ENCODE data around the gene OR5A1.

OR5A1 gene

DNA sequence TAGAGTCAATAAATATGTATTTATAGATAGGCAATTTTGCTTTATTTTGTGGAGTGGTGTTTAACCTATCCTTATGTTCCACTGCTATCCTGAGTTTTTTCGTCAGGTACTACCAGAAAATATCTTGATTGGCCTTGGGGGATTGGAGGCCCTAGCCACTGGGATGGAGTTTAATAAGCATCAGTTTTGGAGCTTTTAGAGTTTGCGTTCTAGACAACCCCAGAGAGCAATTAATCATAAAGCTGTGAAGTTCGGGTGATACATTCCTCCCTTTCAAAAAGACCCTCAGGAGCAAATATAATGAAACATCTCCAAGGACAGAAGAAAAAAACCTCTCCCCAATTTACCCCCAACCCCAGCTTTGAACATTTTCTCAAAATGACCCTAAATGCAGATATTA, at the start of gene OR5A1:
TSS of gene OR5A1 (plus strand) at position 301 of the 400 bp plus-strand sequence. CDS start 6,700 bp downstream, outside the sequence.
- H3F3A ChIP-seq (ENCODE audit: control insufficient read depth, insufficient read depth): no peaks in the 10 kb centered on the region
- TF ChIP-seq EZH2phosphoT487 (IDR thresholded peaks at IDR 0.05; ENCODE audit: borderline replicate concordance, low read length): no peak
- no peaks in the 10 kb centered on the region for H3K36me3 ChIP-seq (ENCODE audit: control insufficient read depth, low read length)
- no peak within 1 kb of the TSS for H3K4me3 ChIP-seq (ENCODE audit: low read length)
- no peaks in the 10 kb centered on the region for H3K4me1 ChIP-seq (ENCODE audit: control insufficient read depth, low read length)
- no peaks in the 10 kb centered on the region for H3K9me2 ChIP-seq (replicated peaks; ENCODE audit: control insufficient read depth, low read length)
- no peaks in the 10 kb centered on the region for H3K9me3 ChIP-seq (ENCODE audit: control insufficient read depth, insufficient read depth, low read length)
- H3K27ac ChIP-seq (ENCODE audit: low read depth, low read length): no peak within 1 kb of the TSS
- no peaks in the 10 kb centered on the region for H4K20me1 ChIP-seq (ENCODE audit: control insufficient read depth, insufficient read depth, low read depth, low read length)
- H3K79me2 ChIP-seq (ENCODE audit: control insufficient read depth, low read length): no peaks in the 10 kb centered on the region
- peaks cover 10% of the 10 kb centered on the region; the same call in 1 of the 2 replicates for H3K27me3 ChIP-seq (ENCODE audit: control insufficient read depth, low read length)
- H3K4me2 ChIP-seq (ENCODE audit: low read length): no peak within 1 kb of the TSS

DNA sequence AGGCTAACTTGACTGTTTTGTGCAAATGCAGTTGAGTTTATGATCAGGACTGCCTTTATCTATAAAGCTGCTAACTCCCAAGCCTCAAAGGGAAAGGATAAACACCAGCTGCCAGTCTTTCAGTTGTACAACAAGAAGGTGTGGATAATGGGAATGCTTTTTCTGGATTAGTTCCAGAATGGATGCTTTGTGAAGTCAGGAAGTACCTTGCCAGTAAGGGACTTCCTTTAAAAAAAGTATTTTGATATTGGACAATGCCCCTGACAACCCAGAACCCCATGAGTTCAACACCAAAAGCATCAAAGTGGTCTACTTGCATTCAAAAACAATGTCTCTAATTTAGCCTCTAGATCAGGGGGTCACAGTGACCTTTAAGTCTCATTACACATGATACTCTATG, 42.1 kb upstream of the OR5A1 start:
- H3K36me3 ChIP-seq (ENCODE audit: control insufficient read depth, low read length): no peaks in the 10 kb centered on the region
- TF ChIP-seq, protein P1, sequence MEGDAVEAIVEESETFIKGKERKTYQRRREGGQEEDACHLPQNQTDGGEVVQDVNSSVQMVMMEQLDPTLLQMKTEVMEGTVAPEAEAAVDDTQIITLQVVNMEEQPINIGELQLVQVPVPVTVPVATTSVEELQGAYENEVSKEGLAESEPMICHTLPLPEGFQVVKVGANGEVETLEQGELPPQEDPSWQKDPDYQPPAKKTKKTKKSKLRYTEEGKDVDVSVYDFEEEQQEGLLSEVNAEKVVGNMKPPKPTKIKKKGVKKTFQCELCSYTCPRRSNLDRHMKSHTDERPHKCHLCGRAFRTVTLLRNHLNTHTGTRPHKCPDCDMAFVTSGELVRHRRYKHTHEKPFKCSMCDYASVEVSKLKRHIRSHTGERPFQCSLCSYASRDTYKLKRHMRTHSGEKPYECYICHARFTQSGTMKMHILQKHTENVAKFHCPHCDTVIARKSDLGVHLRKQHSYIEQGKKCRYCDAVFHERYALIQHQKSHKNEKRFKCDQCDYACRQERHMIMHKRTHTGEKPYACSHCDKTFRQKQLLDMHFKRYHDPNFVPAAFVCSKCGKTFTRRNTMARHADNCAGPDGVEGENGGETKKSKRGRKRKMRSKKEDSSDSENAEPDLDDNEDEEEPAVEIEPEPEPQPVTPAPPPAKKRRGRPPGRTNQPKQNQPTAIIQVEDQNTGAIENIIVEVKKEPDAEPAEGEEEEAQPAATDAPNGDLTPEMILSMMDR (IDR thresholded peaks at IDR 0.05; ENCODE audit: low read depth, low read length, poor library complexity, severe bottlenecking): no peak
- TF ChIP-seq EZH2phosphoT487 (IDR thresholded peaks at IDR 0.05; ENCODE audit: borderline replicate concordance, low read length): no peak
- no peaks in the 10 kb centered on the region; the same call in 1 of the 2 replicates for H3K27me3 ChIP-seq (ENCODE audit: control insufficient read depth, low read length)
- H3K79me2 ChIP-seq (ENCODE audit: control insufficient read depth, low read length): no peaks in the 10 kb centered on the region
- H3K9me3 ChIP-seq (ENCODE audit: control insufficient read depth, insufficient read depth, low read length): no peaks in the 10 kb centered on the region
- no peaks in the 10 kb centered on the region for H3K4me1 ChIP-seq (ENCODE audit: control insufficient read depth, low read length)
- H3K9me2 ChIP-seq (replicated peaks; ENCODE audit: control insufficient read depth, low read length): no peaks in the 10 kb centered on the region
- H4K20me1 ChIP-seq (ENCODE audit: control insufficient read depth, insufficient read depth, low read depth, low read length): no peaks in the 10 kb centered on the region
- no peak overlapping the region for H3K27ac ChIP-seq (ENCODE audit: low read depth, low read length)
- no peaks in the 10 kb centered on the region for H3F3A ChIP-seq (ENCODE audit: control insufficient read depth, insufficient read depth)
- H3K4me3 ChIP-seq (ENCODE audit: low read length): no peak overlapping the region
- no peak overlapping the region for H3K4me2 ChIP-seq (ENCODE audit: low read length)

DNA sequence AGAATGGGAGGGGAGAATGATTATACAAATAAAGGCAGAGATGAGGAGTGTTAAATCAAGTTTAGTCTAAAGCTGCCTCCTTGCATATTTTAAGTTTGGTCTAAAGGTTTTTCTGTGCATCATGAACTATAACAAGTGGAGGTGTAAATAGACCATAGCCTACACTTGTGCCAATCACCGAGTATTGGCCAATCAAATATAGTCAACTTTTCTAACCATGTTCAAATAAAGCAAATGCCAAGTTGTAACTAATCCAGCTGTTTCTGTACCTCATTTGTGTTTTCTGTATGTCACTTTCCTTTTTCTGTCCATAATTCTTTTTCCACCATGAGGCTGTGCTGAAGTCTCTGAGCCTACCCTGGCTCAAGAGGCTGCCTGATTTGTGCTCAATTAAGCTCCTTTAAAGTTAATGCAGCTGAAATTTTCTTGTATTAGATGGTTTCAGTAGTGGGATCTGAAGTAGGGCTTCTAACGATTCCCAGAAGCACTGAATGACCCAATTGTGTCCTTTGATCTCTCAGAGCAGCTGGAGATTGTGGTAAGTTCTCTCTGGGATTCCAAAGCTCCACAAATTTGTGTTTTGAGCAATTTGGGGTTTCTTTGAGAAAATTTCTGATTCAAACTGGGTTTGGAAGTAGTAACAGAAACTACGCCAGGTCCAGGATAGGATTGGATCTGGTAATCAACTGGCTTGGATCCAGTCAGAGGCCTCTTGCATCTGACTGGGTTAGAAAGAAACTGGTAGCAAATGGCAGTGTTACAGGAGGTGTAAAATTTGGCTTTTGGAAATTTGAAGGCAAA, 35.6 kb upstream of the OR5A1 start:
- H3K36me3 ChIP-seq (ENCODE audit: control insufficient read depth, low read length): no peaks in the 10 kb centered on the region
- TF ChIP-seq, protein P1 (IDR thresholded peaks at IDR 0.05; ENCODE audit: low read depth, low read length, poor library complexity, severe bottlenecking): no peak
- TF ChIP-seq EZH2phosphoT487 (IDR thresholded peaks at IDR 0.05; ENCODE audit: borderline replicate concordance, low read length): no peak
- H3F3A ChIP-seq (ENCODE audit: control insufficient read depth, insufficient read depth): no peaks in the 10 kb centered on the region
- no peaks in the 10 kb centered on the region for H3K4me1 ChIP-seq (ENCODE audit: control insufficient read depth, low read length)
- H3K9me2 ChIP-seq (replicated peaks; ENCODE audit: control insufficient read depth, low read length): no peaks in the 10 kb centered on the region
- no peaks in the 10 kb centered on the region for H3K79me2 ChIP-seq (ENCODE audit: control insufficient read depth, low read length)
- peaks cover 9% of the 10 kb centered on the region; the same call in 1 of the 2 replicates for H3K9me3 ChIP-seq (ENCODE audit: control insufficient read depth, insufficient read depth, low read length)
- no peak overlapping the region for H3K4me2 ChIP-seq (ENCODE audit: low read length)
- no peak overlapping the region for H3K4me3 ChIP-seq (ENCODE audit: low read length)
- no peaks in the 10 kb centered on the region for H3K27me3 ChIP-seq (ENCODE audit: control insufficient read depth, low read length)
- no peaks in the 10 kb centered on the region for H4K20me1 ChIP-seq (ENCODE audit: control insufficient read depth, insufficient read depth, low read depth, low read length)
- H3K27ac ChIP-seq (ENCODE audit: low read depth, low read length): no peak overlapping the region

DNA sequence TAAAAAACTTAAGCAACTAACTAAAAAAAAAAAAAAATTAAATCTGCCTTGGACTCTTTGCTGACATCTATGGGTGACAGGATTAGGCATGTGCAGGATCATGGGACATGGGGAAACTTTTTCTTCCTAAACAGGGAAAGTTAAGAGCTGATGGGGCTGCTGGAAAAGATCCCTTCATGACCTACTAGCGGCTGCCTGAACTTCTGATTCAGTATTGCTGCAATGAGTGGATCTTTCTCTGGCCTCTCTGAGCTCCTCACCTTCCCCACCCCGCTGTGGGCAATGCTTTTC, 35.1 kb upstream of the OR5A1 start:
- H3F3A ChIP-seq (ENCODE audit: control insufficient read depth, insufficient read depth): no peaks in the 10 kb centered on the region
- TF ChIP-seq EZH2phosphoT487 (IDR thresholded peaks at IDR 0.05; ENCODE audit: borderline replicate concordance, low read length): no peak
- TF ChIP-seq, protein P1 (IDR thresholded peaks at IDR 0.05; ENCODE audit: low read depth, low read length, poor library complexity, severe bottlenecking): no peak
- no peaks in the 10 kb centered on the region for H3K36me3 ChIP-seq (ENCODE audit: control insufficient read depth, low read length)
- no peaks in the 10 kb centered on the region for H3K9me2 ChIP-seq (replicated peaks; ENCODE audit: control insufficient read depth, low read length)
- no peaks in the 10 kb centered on the region for H3K79me2 ChIP-seq (ENCODE audit: control insufficient read depth, low read length)
- no peaks in the 10 kb centered on the region for H3K27me3 ChIP-seq (ENCODE audit: control insufficient read depth, low read length)
- H3K27ac ChIP-seq (ENCODE audit: low read depth, low read length): no peak overlapping the region
- no peak overlapping the region for H3K4me3 ChIP-seq (ENCODE audit: low read length)
- no peaks in the 10 kb centered on the region for H4K20me1 ChIP-seq (ENCODE audit: control insufficient read depth, insufficient read depth, low read depth, low read length)
- no peak overlapping the region for H3K4me2 ChIP-seq (ENCODE audit: low read length)
- peaks cover 9% of the 10 kb centered on the region; the same call in 1 of the 2 replicates for H3K9me3 ChIP-seq (ENCODE audit: control insufficient read depth, insufficient read depth, low read length)
- no peaks in the 10 kb centered on the region for H3K4me1 ChIP-seq (ENCODE audit: control insufficient read depth, low read length)
